NK-92 (cell line): ENCODE data around the gene CFAP70.
A peak's percentile ranks its signal among the peaks of the same experiment; 100 is the strongest.
"Not testable (repeated sequence)": the region's sequence is repeated elsewhere in the genome, so short reads cannot be mapped to it uniquely, and the experiment has no call there.

Experiments
- DNase-seq: peaks from one replicate; lab custom pipeline; 2025; ENCODE audit not compliant: unreplicated experiment; lab: John Stamatoyannopoulos, UW

CFAP70 gene

DNA sequence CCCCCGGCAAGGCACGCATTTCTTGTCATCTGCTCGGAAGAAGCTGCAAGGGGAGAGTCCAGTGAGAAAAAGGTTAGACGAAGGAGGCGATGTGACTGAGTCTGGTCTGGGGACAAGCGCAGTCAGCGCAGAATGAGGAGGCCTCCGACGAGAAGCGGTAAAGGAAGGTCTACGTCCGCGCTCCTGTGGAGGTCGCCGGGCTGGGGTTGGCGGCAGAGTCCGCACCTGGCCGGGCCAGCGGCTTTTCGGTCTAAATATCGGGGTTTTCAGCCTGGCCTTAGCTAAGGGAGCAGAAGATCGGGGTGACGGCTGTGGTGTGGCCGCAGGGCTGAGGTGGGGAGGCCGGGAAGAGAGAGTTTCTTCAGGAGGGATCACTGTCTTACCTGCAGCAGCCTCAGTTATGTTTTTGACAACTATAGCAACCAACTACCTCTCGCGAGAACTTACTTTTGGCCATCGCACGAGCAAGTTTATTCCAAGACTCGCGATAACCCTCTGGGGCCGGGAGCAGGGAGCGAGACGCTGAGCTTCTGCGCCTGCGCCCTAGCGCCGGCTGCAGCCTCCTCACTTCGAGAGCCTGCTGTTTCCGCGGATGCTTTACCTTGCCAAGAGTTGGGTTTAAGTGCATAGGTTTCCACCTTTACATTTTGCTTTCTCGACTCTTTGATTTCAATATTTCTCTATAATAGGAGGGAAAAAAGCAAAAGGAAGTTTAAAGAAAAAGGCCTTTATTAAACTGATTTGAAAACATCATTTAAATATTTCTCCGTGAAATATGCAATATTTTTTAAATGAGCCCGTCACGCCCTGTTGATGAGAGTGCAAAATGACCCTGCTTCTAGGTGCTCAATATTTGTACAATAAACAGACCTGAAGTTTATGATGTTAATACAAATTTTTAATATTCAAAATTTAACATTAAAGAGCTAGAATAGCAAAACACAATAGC lies at the start of gene CFAP70:
Gene CFAP70, minus strand, starts transcription at position 534 of the 949 bp plus-strand sequence. CDS start 4,068 bp downstream, outside the sequence.
- peak; percentile 65 for DNase-seq

DNA sequence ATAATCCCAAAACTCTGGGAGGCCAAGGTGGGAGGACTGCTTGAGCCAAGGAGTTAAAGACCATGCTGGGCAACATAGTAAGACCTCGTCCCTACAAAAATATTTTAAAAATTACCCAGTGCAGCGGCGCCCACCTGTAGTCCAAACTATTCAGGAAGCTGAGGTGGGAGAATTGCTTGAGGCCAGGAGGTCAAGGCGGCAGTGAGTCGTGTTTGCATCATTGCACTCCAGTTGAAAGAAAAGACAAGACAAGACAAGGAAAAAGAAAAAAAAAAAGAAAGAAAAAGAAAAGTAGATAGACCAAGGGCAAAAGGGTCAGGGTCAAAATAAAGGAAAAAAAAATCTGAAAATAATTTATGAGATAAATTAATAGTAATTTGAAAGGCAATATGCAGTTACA lies 49.4 kb upstream of the CFAP70 start:
- DNase-seq: no peak

DNA sequence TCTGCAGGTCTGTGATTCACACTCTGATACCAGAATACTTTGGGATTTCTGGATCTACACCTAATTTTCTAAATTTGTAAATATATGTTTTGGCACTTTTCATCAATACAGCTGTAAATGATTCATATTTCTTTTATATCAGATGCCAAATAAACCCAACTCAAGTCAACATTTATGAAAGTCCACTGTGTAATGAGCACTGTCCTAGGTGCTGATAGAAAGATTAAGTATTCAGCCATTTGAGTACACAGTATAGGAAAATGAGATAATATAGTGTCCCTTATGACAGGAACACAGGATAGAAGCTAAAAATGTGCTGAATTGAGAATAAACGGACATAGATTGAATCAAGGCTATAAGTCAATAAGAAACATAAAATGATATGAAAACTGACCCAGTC lies 48.8 kb upstream of the CFAP70 start:
- DNase-seq: no peak

DNA sequence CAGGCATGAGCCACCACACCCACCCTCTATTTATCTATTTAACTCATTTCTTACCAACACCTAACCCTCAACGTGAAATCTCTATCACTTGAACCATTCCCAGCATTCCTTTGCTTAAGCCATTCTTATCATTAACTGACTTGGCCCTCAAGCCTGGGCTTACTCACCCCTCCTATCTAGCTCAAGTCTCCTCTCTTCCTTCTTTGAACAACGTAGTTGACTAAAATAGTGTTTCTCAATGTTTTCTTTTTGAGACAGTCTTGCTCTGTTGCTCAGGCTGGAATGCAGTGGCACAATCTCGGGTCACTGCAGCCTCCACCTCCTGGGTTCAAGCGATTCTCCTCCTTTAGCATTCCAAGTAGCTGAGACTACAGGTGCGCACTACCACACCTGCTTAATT lies 48.2 kb upstream of the CFAP70 start:
- DNase-seq: no peak

DNA sequence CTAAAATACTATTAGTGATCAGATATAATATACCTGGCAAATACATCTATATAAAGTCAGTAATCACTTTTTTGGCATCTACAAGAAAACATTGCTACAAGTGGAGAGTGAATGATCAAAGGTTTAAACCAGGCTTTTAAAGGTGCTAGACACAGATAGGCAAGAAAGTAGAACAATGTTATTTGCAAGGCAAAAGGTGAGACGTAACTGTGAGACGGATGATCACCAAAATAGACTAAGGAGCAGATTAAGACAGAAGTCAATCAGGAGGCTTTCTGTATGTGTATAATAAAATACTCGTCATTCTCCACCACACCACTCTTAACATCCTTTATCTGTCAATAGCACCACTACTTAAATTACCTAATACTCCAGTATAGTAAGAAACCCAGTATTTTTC lies 46.9 kb upstream of the CFAP70 start:
- DNase-seq: no peak

DNA sequence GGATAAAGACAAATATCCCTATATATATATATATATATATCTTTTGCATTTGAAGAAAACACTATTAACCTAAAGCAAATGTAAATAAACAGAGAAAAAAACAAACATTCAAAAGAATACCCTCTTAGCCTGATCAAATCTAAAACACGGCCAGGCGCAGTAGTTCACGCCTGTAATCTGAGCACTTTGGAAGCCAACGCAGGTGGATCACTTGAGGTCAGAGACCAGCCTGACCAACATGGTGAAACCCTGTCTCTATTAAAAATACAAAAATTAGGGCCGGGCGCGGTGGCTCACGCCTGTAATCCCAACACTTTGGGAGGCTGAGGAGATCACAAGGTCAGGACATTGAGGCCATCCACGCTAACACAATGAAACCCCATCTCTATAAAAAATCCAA lies 46.0 kb upstream of the CFAP70 start:
- DNase-seq: no peak

DNA sequence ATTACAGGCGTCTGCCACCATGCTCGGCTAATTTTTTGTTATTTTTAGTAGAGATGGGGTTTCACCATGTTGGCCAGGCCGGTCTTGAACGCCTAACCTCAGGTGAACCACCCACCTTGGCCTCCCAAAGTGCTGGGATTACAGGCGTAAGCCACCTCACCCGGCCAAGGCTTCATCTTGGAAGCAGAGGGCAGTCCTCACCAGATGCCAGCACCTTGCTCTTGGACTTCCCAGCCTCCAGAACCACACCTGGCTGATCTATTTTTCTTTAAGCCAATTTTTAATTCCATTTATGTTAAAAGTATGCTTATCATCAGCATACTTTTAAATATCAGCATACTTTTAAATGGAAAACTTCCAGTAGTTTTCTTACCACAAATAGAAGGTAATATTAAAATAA lies 43.0 kb upstream of the CFAP70 start:
- no peak for DNase-seq

DNA sequence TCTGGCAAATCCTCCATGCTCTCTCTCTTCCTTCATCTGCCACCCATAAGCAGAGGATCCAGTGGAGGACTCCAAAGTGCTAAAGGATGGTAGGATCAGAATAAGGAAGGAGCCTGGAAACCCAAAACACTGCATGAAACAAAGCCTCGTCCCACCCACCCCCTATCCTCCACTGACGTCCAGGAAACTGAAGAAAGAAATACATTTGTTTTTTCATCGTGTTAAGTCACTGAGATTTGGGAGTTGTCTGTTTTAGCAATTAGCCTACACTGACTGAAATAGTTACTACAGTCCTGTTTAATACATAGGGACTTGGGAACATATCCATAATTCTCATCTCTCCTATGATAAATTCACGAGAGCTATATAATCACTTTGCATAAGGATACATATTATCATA lies 40.4 kb upstream of the CFAP70 start:
- no peak for DNase-seq

DNA sequence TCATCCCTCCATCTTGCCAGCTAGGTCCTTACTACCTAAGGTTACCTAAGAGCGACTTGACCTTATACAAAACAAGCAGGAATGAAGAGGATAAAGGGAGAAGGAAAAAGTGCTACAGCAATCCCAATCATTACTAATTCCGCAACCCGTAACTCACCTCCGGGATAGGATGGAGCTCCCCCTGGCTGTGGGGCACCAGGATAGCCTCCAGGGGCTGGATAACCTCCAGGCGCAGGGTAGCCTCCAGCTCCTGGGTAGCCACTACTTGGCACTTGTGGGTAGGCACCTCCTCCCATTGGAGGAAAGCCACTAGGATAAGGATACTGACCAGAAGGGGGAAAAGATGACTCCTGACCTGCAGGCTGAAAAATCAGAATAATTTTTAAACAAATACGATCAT lies 39.4 kb upstream of the CFAP70 start:
- DNase-seq: no peak

DNA sequence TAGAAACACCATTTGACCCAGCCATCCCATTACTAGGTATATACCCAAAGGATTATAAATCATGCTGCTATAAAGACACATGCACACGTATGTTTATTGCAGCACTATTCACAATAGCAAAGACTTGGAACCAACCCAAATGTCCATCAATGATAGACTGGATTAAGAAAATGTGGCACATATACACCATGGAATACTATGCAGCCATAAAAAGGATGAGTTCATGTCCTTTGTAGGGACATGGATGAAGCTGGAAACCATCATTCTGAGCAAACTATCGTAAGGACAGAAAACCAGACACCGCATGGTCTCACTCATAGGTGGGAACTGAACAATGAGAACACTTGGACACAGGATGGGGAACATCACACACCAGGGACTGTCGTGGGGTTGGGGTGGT lies 35.7 kb upstream of the CFAP70 start:
- DNase-seq: not testable (repeated sequence)

DNA sequence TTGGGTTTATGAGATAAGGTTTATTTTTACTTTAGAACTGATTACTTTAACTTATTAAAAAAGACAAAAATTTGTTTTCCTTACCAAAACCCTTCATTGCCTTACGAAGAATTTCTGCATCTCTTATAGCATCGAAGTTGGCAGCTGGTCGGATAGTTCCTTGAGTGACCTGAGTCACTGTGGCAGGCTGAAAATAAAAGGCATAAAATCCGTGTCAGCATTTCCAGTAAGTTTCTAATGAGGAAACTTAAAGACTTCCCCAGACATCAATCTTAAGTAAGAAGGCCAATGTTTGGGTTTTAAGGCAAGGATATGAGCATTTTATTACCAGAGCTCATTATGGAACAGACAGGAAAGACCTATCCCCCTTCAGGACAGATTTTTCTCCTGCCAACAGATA lies 29.6 kb upstream of the CFAP70 start:
- no peak for DNase-seq

DNA sequence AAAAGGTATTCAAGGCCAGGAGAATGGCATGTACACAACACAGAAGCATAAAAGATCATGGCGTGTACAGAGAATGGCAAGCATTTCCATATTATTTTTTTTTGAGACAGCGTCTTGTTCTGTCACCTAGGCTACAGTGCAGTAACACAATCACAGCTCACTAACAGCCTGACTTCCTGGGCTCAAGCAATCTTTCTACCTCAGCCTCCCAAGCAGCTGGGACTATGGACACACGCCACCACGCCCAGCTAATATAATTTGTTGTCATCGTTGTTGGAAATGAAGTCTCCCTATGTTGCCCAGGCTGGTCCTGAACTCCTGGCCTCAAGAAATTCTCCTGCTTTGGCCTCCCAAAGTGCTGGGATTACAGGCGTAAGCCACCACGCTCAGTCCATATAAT lies 27.9 kb upstream of the CFAP70 start:
- DNase-seq: no peak

DNA sequence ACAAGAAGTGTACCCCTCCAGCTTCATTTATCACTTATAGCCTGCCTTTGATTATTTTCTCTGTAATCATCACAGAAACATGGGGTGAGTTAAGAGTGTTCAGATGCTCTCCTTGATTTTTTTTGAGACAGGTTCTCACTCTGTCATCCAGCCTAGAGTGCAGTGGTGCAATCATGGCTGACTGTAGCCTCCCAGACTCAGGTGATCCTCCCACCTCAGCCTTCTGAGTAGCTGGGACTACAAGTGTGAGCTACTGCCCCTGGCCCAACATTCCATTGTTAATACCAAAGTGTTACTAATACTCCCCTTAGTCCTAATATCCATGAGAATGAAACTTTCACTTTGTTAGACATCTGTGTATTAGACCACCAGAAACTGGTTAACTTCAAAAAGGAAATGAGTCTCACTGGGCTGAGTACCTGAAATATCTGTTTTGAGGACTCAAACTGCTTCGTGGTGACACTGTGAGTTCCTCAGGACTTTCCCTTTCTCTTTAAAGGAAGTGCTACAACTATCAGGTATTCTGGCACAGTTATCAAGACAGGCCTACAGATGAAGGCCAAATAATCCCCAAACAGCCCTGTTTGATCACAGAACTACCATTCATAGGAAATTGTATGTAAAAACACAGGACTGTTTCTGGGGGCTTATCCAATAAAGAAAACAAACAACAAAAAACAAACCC lies 20.5 kb upstream of the CFAP70 start:
- DNase-seq: no peak

DNA sequence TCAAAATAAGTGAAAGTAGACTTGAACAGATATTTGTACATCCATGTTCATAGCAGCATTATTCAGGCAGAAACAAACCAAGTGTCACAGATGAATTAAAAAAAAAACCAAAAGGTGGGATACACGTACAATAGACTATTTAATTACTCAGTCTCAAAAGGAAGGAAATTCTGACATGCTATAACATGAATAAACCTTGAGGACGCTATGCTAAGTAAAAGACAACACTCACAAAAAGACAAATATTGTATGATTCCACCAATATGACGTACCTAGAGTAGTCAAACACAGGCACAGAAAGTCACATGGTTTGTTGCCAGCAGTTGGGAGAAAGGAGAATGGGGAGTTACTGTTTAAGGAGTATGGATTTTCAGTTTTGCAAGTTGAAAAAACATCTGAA lies 18.0 kb upstream of the CFAP70 start:
- no peak for DNase-seq

DNA sequence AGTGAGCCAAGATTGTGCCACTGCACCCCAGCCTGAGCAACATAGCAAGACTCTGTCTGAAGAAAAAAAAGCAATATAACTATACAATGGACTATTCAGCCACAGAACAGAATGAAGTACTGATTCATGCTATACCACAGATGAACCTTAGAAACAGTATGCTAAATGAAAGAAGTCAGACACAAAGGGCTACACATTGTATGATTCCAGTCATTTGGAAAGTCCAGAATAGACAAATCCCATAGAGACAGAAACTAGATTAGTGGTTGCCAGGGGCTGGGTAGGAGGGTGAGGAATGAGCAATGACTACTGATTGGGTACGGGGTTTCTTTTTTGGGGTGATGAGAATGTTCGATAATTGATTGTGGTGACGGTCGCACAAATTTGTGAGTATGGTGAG lies 9.6 kb upstream of the CFAP70 start:
- DNase-seq: no peak

DNA sequence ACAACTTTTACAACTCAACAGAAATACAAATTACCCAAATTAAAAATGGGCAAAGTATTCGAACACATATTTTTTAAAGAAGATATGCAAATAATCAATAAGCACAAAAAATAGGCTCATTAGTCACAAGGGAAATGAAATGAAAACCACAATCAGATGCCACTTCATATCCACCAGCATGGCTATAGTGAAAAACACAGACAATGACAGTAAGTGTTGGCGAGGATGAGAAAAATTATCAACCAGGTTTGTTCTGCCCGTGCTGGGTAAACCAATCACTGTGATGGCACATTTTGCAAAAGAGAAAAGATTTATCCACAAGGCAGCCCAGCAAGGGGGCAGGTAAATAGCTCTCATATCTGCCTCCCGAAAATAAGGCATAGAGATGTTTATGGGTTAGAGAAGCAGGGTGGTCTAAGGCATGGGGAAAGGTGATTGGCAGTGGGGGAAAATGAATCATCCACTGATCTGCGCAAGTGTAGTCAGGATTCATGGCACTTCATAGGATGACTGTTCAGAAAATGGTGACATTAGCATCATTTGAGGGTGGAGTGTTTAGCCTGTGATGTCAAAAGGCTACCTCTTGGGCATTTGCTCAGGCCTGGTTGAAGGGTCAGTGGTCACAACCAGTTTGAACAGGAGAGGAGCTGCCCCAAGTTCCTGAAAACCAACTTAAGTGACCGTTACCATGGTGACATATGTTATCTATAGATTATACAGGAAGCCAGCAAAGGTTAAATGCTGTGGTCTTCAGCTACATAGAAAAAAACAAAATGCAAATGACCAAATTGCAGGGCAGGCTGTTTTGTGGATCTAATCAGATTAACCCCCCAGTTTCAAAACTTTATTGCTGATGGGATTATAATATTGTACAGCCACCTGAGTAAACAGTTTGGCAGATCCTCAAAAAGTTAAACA lies 8.0 kb upstream of the CFAP70 start:
- DNase-seq: no peak

DNA sequence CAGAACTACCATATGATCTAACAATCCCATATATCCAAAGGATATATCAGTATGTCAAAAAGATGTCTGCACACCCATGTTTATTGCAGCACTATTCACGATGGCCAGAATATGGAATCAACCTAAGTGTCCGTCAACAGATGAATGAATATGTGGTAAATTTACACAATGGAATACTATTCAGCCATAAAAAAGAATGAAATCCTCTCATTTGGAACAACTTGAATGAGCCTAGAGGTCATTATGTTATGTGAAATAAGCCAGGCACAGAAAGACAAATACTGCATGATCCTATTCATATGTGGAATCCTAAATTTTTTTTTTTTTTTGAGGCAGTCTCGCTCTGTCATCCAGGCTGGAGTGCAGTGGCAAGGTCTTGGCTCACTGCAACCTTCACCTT lies 6.3 kb upstream of the CFAP70 start:
- no peak for DNase-seq

DNA sequence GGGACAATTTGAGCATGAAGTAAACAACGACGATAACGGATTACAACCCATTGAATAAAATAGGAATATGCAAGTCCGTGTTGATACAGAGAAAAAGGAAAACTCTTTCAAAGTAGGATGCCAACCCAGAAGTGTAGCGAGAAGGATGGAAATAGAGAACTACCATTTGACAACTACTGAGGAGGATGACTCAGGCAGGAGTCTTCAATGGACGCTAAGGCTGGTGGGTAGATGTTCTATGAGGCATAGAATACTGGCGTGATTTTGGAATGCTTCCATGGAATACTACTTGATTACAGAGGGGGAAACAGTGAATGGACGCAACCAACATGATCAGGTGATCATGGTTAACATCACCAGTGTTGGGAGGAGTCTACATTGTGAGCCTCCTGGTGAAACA lies 828 bp upstream of the CFAP70 start:
- no peak for DNase-seq

DNA sequence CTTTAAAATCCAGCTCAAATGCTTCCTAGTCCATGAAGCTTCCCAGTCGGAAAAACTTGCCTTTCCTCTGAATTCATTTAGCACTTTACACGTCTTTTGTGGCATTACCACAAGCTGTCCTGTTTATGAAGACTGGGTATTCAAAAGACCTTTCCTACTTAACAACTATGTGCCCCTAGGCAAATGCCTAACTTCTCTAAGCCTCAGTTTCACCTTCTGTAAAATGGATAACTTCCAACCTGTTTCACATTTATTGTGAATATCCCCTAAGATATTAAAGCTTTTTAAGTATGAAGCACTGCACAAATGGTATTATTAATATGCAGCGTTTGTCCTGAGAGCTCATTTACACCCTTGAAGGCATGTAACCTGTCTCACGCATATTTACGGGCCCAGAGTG lies 843 bp downstream of the CFAP70 start:
- no peak for DNase-seq

DNA sequence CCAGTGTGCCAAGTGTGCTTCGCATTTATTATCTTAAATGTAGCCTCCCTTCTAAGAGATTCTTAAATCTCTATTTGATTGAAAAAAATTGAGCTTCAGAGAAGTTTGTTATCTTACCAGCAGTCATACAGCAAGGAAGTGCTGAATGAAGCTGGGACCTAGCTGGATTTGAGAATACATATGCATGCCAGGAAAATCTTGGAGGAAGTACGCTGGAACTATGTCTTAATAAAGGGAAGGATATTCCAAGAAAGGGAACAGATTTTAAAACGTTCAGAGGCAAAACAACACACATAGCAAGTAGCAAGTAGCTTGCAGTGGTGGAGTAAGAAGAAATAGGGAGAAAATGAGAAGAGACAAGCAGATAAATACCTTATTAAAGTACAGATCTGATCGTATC lies 1.5 kb downstream of the CFAP70 start:
- no peak for DNase-seq

DNA sequence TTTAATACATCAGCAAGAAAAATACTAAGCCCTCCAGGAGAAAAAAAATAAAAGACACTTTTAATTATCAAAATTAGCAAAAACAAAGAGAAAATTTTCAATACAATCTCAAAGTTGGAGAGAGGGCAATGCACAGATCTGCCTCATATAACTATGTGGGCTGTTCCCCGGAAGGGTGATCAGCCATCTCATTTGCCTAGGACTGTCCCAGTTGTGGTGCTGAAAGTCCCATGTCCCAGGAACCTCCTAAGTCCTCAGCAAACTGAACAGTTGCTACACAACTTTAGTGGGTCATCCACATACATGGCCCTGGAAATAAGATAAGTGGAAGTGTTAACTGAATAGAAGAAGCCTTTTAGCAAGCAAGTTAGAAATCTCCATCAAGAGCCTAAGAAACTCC lies 14.4 kb downstream of the CFAP70 start:
- no peak for DNase-seq
